Peyer's patch (tissue), 4 donors: ENCODE data around the gene PCGF3.

Source experiments
- CTCF ChIP-seq, 6 experiments: fragments of 450-650 bp in 4 of 6; fragments of 200-600 bp in 2 of 6; sonication (generic) in 1 of 6; IDR thresholded peaks; one replicate each; pipeline ENCODE4 v1.5.1; 2017 to 2019; ENCODE audit warnings: antibody characterized with exemption in 6 of 6, mild to moderate bottlenecking in 3 of 6, moderate library complexity in 1 of 6
- POLR2A ChIP-seq, 2 donors: fragments of 450-650 bp; IDR thresholded peaks; one replicate each; pipeline ENCODE4 v1.5.1; 2017; ENCODE audit warnings: antibody characterized with exemption in 2 of 2, mild to moderate bottlenecking in 2 of 2, moderate library complexity in 2 of 2

- no peak for TF ChIP-seq CTCF (IDR thresholded peaks at IDR 0.05)
- TF ChIP-seq POLR2A (IDR thresholded peaks at IDR 0.05), result no peak
Observed at GRCh38 chr4:702618-703048, 3.0 kb upstream of the PCGF3 start.
